ENCODE results near the gene TRUB1. TPM values are rescaled to one million over a fixed set of nuclear protein-coding genes. Genes with fewer than 3 reads are reported as not detected.

TRUB1 gene
- total and polyA plus RNA-seq, 2 donors (not counting 3 experiments of a cell fraction or from before 2014, with no cell fraction given), result 4.6 to 16.7 TPM

DNA sequence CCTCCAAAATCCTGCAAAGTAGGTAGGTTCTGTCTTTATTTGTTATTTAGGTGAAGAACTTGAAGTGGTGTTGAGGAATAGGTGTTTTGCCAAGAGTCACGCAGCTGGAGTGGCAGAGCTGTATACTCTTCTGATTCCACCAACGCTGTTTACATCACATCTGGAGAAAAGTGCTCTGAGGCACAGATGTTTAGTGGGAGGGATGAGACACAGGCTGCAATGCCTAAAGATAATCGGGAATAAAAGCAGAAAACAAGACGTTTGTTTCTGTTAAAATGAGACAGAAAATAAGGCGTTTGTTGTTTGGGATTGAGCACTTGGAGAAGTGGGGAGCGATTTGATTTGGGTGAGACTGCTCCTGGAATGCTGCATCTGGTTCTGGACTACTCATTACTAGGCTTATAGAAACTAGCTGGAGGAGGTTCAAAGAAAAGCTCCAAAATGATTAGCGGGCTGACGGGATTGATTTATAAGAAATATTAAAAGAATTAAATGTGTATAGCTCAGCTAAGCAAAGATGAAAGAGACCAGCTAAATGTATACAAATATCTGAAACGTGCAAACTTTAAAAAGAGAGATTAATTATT is 54.3 kb downstream of the TRUB1 start:
- no peaks in the 10 kb centered on the region for H3K36me3 ChIP-seq (ENCODE audit: control insufficient read depth in 2 of 2, extremely low read depth in 1 of 2, insufficient read depth in 2 of 2, low read length in 2 of 2)
- TF ChIP-seq, protein P1, sequence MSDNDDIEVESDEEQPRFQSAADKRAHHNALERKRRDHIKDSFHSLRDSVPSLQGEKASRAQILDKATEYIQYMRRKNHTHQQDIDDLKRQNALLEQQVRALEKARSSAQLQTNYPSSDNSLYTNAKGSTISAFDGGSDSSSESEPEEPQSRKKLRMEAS (IDR thresholded peaks at IDR 0.05; ENCODE audit: insufficient read depth, insufficient read length), result no peak
- TF ChIP-seq JUN (IDR thresholded peaks at IDR 0.05; ENCODE audit: borderline replicate concordance, insufficient read depth, insufficient read length, low read depth) (no peak), MYC (IDR thresholded peaks at IDR 0.05; ENCODE audit: low read depth, low read length) (no peak), FOS (IDR thresholded peaks at IDR 0.05; ENCODE audit: borderline replicate concordance, insufficient read depth, low read length) (no peak), EZH2 (IDR thresholded peaks at IDR 0.05; ENCODE audit: borderline replicate concordance, low read depth, low read length, severe bottlenecking) (no peak), POLR2AphosphoS5 (IDR thresholded peaks at IDR 0.05; ENCODE audit: insufficient read depth, low read depth, low read length) (no peak), GATA2 (IDR thresholded peaks at IDR 0.05; ENCODE audit: insufficient read depth, insufficient read length, low read depth, low read length) (no peak), POLR2A (IDR thresholded peaks at IDR 0.05; ENCODE audit: low read depth, low read length) (no peak)
- TF ChIP-seq, protein P2, sequence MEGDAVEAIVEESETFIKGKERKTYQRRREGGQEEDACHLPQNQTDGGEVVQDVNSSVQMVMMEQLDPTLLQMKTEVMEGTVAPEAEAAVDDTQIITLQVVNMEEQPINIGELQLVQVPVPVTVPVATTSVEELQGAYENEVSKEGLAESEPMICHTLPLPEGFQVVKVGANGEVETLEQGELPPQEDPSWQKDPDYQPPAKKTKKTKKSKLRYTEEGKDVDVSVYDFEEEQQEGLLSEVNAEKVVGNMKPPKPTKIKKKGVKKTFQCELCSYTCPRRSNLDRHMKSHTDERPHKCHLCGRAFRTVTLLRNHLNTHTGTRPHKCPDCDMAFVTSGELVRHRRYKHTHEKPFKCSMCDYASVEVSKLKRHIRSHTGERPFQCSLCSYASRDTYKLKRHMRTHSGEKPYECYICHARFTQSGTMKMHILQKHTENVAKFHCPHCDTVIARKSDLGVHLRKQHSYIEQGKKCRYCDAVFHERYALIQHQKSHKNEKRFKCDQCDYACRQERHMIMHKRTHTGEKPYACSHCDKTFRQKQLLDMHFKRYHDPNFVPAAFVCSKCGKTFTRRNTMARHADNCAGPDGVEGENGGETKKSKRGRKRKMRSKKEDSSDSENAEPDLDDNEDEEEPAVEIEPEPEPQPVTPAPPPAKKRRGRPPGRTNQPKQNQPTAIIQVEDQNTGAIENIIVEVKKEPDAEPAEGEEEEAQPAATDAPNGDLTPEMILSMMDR (IDR thresholded peaks at IDR 0.05; ENCODE audit: extremely low read depth in 1 of 2, insufficient read depth in 1 of 2, low read depth in 1 of 2, low read length in 2 of 2), result no peak
- no peak for DNase-seq (ENCODE audit: low read depth, low spot score)
- no peak overlapping the region for H3K27ac ChIP-seq (ENCODE audit: insufficient read depth, low read depth, low read length)
- no peaks in the 10 kb centered on the region for H3K27me3 ChIP-seq (ENCODE audit: control insufficient read depth in 2 of 2, insufficient read depth in 2 of 2, low read length in 2 of 2)
- H3K9me1 ChIP-seq (replicated peaks; ENCODE audit: control insufficient read depth, extremely low read depth, insufficient read depth, low read length), result no peaks in the 10 kb centered on the region
- BruUV-seq (replicated peaks), result no TSS peak
- ChIA-PET CTCF (interaction anchor here (1.1 kb wide), 1 partner anchor 27 kb away, joined by 3 read pairs; no protein-coding TSS in a partner anchor), POLR2A (no interaction called here)
- intact Hi-C loops (cut with micrococcal nuclease), result no loop called here
- no peak overlapping the region for H2AFZ ChIP-seq (ENCODE audit: low read depth, low read length)
- H3K4me3 ChIP-seq (replicated peaks in 1 of 3; ENCODE audit: insufficient read depth in 1 of 3, low read depth in 1 of 3, low read length in 3 of 3), result no peak overlapping the region
- dilution Hi-C loops (cut with MboI; ENCODE audit: extremely low pct_ligation_motif_present, low sequenced_read_pairs), result no loop called here
- no peaks in the 10 kb centered on the region for H4K20me1 ChIP-seq (replicated peaks; ENCODE audit: control insufficient read depth, extremely low read depth, insufficient read depth, low read length)
- no peaks in the 10 kb centered on the region for H3K4me1 ChIP-seq (ENCODE audit: control insufficient read depth, extremely low read depth, insufficient read depth, low read length)
- no peak overlapping the region for H3K4me2 ChIP-seq (ENCODE audit: insufficient read depth, low read length)
- no peaks in the 10 kb centered on the region for H3K9me3 ChIP-seq (replicated peaks; ENCODE audit: control insufficient read depth, insufficient read depth, low read length)
- no peaks in the 10 kb centered on the region for H3K79me2 ChIP-seq (ENCODE audit: control insufficient read depth, insufficient read depth, low read length)
- FAIRE-seq, result no peak
- no peak overlapping the region for H3K9ac ChIP-seq (replicated peaks; ENCODE audit: extremely low read depth, insufficient read depth, low read length)
